RWPE2 (cell line): ENCODE results near the gene CASKIN2.

ENCODE experiments used
- ATAC-seq: fragments of 200-7000 bp; cut with Tn5 transposase; 3 replicates; pipeline ENCODE4 v1.9.1; 2021; ENCODE audit warnings: low read depth
- DNase-seq: peaks from one replicate; pipeline ENCODE4 v3.0.0-alpha.2; 2020; ENCODE audit warnings: low spot score
- H3K27ac ChIP-seq: fragments of 450-650 bp; 2 replicates; pipeline ENCODE4 v1.5.1; 2017; ENCODE audit warnings: mild to moderate bottlenecking; ENCODE audit not compliant: poor library complexity, severe bottlenecking
- H3K27me3 ChIP-seq: fragments of 250-450 bp; sonication (Bioruptor Pico); 2 replicates; pipeline ENCODE4 v1.5.1; 2021; ENCODE audit warnings: mild to moderate bottlenecking, moderate library complexity; ENCODE audit not compliant: insufficient read depth, poor library complexity, severe bottlenecking
- H3K36me3 ChIP-seq: fragments of 250-450 bp; sonication (Bioruptor Pico); 2 replicates; pipeline ENCODE4 v1.5.1; 2020; ENCODE audit warnings: low read depth, mild to moderate bottlenecking, moderate library complexity
- H3K4me1 ChIP-seq: fragments of 250-450 bp; sonication (Bioruptor Pico); 2 replicates; pipeline ENCODE4 v1.5.1; 2021; ENCODE audit warnings: mild to moderate bottlenecking, moderate library complexity; ENCODE audit not compliant: insufficient read depth, poor library complexity, severe bottlenecking
- H3K4me3 ChIP-seq: fragments of 250-450 bp; sonication (Bioruptor Pico); 2 replicates; pipeline ENCODE4 v1.5.1; 2021; ENCODE audit warnings: mild to moderate bottlenecking, moderate library complexity; ENCODE audit not compliant: severe bottlenecking
- H3K9me3 ChIP-seq: fragments of 250-450 bp; sonication (Bioruptor Pico); 2 replicates; pipeline ENCODE4 v1.5.1; 2021; ENCODE audit warnings: mild to moderate bottlenecking, moderate library complexity; ENCODE audit not compliant: severe bottlenecking
- CTCF ChIP-seq: fragments of 450-650 bp; IDR thresholded peaks from one replicate; pipeline ENCODE4 v1.5.1; 2017; ENCODE audit warnings: mild to moderate bottlenecking, moderate library complexity; ENCODE audit not compliant: poor library complexity, severe bottlenecking

CASKIN2 gene

DNA sequence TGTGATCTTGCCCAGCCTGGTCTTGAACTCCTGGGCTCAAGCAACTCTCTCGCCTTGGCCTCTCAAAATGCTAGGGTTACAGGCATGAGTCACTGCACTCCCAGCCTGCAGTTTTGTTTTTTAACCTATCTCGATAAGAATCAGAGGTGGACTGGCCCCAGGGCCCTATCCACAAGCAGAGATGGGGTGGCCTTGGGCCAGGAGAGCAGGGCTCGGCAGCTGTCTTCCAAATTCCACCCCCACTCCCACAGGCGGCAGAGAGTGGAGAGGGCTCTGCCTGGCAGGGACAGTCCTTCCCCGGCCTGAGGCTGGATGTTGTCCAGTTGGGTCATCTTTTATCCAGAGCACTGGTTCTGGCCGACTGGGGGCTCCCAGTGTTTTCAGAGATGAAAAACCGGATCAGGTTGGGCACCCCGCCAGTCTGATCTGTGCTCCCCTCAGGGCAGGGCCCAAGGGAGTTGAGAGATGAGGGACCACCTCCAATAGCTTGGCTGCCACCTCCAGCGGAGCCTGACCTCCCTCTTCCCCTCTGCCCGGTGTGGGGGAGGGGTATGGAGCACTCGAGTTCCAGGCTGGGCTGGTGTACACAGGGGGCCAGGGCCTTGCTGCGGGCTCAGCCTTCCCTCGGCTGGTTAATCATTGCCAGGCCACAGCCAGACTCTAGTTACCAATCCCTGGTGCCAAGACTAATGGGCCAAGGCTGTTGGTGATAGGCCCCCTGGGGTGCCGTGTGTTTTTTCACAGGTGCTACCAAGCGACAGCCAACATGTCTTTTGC lies 41.9 kb upstream of the CASKIN2 start:
- Histone ChIP-seq H3K4me3 (no peak overlapping the region), H3K9me3 (no peaks in the 10 kb centered on the region), H3K36me3 (no peaks in the 10 kb centered on the region), H3K27me3 (no peaks in the 10 kb centered on the region), H3K4me1 (no peaks in the 10 kb centered on the region), H3K27ac (no peak overlapping the region)
- no peak for TF ChIP-seq CTCF
- ATAC-seq (peak; percentile 35; the same call in 2 of the 3 replicates), DNase-seq (no peak)

- no peaks in the 10 kb centered on the region for H3K9me3 ChIP-seq
- TF ChIP-seq CTCF, result no peak
- DNase-seq, result no peak
- no peak; the same call in 2 of the 3 replicates for ATAC-seq
- H3K27ac ChIP-seq, result no peak overlapping the region
- H3K36me3 ChIP-seq, result no peaks in the 10 kb centered on the region
- no peaks in the 10 kb centered on the region for H3K27me3 ChIP-seq
- H3K4me1 ChIP-seq, result no peaks in the 10 kb centered on the region
- H3K4me3 ChIP-seq, result no peak overlapping the region
Measured at GRCh38 chr17:75555679-75556153, 40.4 kb upstream of the CASKIN2 start.

- ATAC-seq, result no peak
- Histone ChIP-seq H3K4me1 (peaks cover 15% of the 10 kb centered on the region), H3K36me3 (no peaks in the 10 kb centered on the region), H3K9me3 (no peaks in the 10 kb centered on the region), H3K27ac (no peak overlapping the region), H3K27me3 (no peaks in the 10 kb centered on the region), H3K4me3 (no peak overlapping the region)
- TF ChIP-seq CTCF, result no peak
- no peak for DNase-seq
Measured at GRCh38 chr17:75553295-75554110, 38.2 kb upstream of the CASKIN2 start.

DNA sequence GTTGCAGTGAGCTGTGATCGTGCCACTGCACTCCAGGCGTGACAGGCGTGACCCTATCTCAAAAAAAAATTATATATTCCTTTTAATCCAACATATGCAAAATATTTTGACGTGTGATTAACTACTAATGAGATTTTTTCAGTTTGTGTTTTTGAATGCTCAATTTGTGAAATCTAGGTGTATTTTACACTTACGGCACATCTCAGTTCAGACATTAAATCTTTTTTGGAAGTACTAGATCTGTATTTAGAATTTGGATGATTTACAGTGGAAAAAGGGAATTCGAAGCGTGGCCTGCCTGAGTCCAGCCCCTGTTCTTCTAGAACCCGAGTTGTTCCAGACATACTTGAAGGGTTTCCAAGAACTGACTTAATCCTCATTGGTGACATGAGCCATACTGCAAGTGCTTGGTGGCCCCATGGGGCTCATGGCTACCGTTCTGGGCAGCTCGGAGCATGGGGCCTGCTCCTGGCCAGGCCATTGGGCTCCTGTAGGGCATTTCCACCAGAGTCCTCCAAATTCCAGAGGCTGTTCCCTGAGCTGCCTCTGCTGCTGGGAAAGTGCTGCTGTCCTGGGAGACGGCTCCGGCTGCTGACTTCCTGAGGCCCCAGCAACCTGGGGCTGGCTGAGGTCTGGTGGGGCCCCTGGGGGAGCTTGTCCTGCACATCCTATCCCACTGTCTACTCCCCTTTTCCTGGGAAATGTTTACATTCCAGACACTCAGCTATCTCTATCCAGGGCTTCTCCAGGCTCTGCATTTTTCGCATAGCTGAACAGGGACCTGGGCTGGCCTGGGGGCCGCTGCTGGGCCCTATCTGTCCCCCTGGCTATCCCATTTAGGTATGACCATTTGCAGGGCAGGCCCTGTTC lies 37.3 kb upstream of the CASKIN2 start:
- Histone ChIP-seq H3K9me3 (no peaks in the 10 kb centered on the region), H3K4me1 (peaks cover 15% of the 10 kb centered on the region), H3K36me3 (no peaks in the 10 kb centered on the region), H3K27me3 (no peaks in the 10 kb centered on the region), H3K27ac (no peak overlapping the region), H3K4me3 (no peak overlapping the region)
- no peak for ATAC-seq
- DNase-seq, result no peak
- TF ChIP-seq CTCF, result no peak
